ENCODE results near the gene TM7SF2. TPM values are rescaled to one million over a fixed set of nuclear protein-coding genes. Genes with fewer than 3 reads are reported as not detected.

The TM7SF2 gene
- total and polyA plus RNA-seq, 2 of the 8 experiments (the other 6 are each of a cell fraction or from before 2014, with no cell fraction given): 40.1 to 96.0 TPM

DNA sequence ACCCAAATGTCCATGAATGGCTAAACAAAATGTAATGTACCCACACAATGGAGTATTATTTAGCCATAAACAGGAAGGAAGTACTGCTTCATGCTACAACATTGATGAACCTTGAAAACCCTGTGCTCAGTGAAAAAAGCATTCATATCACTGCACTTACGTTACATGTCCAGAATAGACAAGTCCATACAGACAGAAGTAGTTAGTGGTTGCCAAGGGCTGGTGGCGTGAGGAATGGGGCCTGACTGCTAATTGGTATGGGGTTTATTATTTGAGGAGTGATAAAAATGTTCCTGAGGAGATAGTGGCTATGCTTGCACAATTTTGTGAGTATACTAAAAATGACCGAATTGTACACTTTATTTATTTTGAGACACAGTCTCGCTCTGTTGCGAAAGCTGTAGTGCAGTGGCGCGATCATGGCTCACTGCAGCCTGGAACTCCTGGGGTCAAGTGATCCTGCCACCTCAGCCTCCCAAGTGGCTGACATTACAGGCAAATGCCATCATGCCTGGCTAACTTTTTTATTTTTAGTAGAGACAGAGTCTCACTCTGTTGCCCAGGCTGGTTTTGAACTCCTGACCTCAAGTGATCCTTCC, 30.3 kb downstream of the TM7SF2 start:
- POLR2A ChIA-PET (ENCODE audit: partially characterized antibody): no interaction called here
- H3K4ac ChIP-seq (replicated peaks; ENCODE audit: insufficient read length, low read depth, low read length): no peak overlapping the region
- no peak for FAIRE-seq

More for the DNA sequence above, 30.3 kb downstream of the TM7SF2 start:
- H4K20me1 ChIP-seq (replicated peaks in 1 of 2; ENCODE audit: control insufficient read depth in 1 of 2, insufficient read depth in 2 of 2, low read length in 2 of 2): no peaks in the 10 kb centered on the region
- H2BK12ac ChIP-seq (ENCODE audit: low read depth, low read length): no peak overlapping the region
- H3K79me2 ChIP-seq (ENCODE audit: control insufficient read depth in 1 of 2, insufficient read depth in 2 of 2, low read length in 2 of 2): no peaks in the 10 kb centered on the region
- no peaks in the 10 kb centered on the region for H3K36me3 ChIP-seq (ENCODE audit: control insufficient read depth in 2 of 4, insufficient read depth in 4 of 4, low read length in 3 of 4)
- no peak overlapping the region for H4K91ac ChIP-seq (replicated peaks; ENCODE audit: insufficient read length, low read length)
- DNase-seq (ENCODE audit: low read depth in 1 of 2, low spot score in 2 of 2): no peak
- H3K56ac ChIP-seq (replicated peaks; ENCODE audit: insufficient read length, low read depth, low read length): no peak overlapping the region
- no peak overlapping the region for H2BK5ac ChIP-seq (ENCODE audit: low read depth, low read length)
- WGBS, 2 experiments (ENCODE audit: extremely low coverage in 1 of 2, insufficient coverage in 1 of 2, insufficient read length in 1 of 2, insufficient replicate concordance in 2 of 2, low coverage in 1 of 2, low lambda C conversion rate in 2 of 2, missing lambda C conversion rate in 1 of 2): 81% methylated on average over 7 of the region's 7 CpGs; no CpG with 5 or more reads in 1 of the 2 experiments
- H3K4me1 ChIP-seq (replicated peaks in 1 of 4; ENCODE audit: control insufficient read depth in 3 of 4, insufficient read depth in 4 of 4, low read length in 3 of 4): no peaks in the 10 kb centered on the region
- H3K4me2 ChIP-seq (ENCODE audit: insufficient read depth in 1 of 2, low read depth in 2 of 2, low read length in 2 of 2): no peak overlapping the region
- H2AK5ac ChIP-seq (ENCODE audit: low read depth, low read length): no peak overlapping the region
- H3K18ac ChIP-seq (ENCODE audit: extremely low read depth, low read length): no peak overlapping the region
- H2AFZ ChIP-seq (ENCODE audit: low read length): 0 out of 2 replicates have a peak overlapping the region, but pooled peaks have one; percentile 62
- no peak overlapping the region for H2BK120ac ChIP-seq (replicated peaks; ENCODE audit: low read depth, low read length)
- CTCF ChIA-PET (ENCODE audit: partially characterized antibody): interaction anchor here (0.6 kb wide), 1 partner anchor 446 kb away, joined by 3 read pairs; no protein-coding TSS in a partner anchor
- no peak overlapping the region for H2BK15ac ChIP-seq (ENCODE audit: low read length)
- no peaks in the 10 kb centered on the region for H3K79me1 ChIP-seq (ENCODE audit: low read depth, low read length)
- H3K4me3 ChIP-seq (ENCODE audit: extremely low read depth in 1 of 4, insufficient read depth in 2 of 4, low read depth in 3 of 4, low read length in 4 of 4): no peak overlapping the region
- H3K27ac ChIP-seq (ENCODE audit: low read depth, low read length): no peak overlapping the region
- no peak overlapping the region for H3K9ac ChIP-seq (replicated peaks in 1 of 4; ENCODE audit: extremely low read depth in 1 of 4, low read depth in 3 of 4, low read length in 3 of 4)
- H3K23ac ChIP-seq (ENCODE audit: insufficient read length): no peak overlapping the region
- H4K5ac ChIP-seq (ENCODE audit: insufficient read length, low read depth, low read length): no peak overlapping the region
- H3K14ac ChIP-seq (ENCODE audit: insufficient read length): no peak overlapping the region
- H2BK20ac ChIP-seq (ENCODE audit: low read length): no peak overlapping the region
- peaks cover 0 to 3% of the 10 kb centered on the region in 2 experiments; a peak in 1 of 4 replicates for H3K9me3 ChIP-seq (ENCODE audit: insufficient read depth in 2 of 2, low read depth in 1 of 2, low read length in 1 of 2)
- H4K8ac ChIP-seq (ENCODE audit: extremely low read depth, insufficient read depth, low read length): no peak overlapping the region
- TF ChIP-seq CREB1 (IDR thresholded peaks at IDR 0.05) (no peak), JUND (IDR thresholded peaks at IDR 0.05; ENCODE audit: low read length) (no peak), TAF1 (IDR thresholded peaks at IDR 0.05; ENCODE audit: low read depth, low read length) (no peak), SIRT6 (IDR thresholded peaks at IDR 0.05; ENCODE audit: low read length) (no peak), SP4 (IDR thresholded peaks at IDR 0.05; ENCODE audit: low read length) (no peak), PHF8 (conservative IDR thresholded peaks at IDR 0.05; ENCODE audit: low read depth, low read length) (no peak), RBBP5 (IDR thresholded peaks at IDR 0.05; ENCODE audit: borderline replicate concordance, low read depth, low read length) (no peak)
- no peaks in the 10 kb centered on the region for H3K27me3 ChIP-seq (replicated peaks in 1 of 4; ENCODE audit: control insufficient read depth in 3 of 4, extremely low read depth in 1 of 4, insufficient read depth in 3 of 4, low read length in 3 of 4)
- no peaks in the 10 kb centered on the region for H3K23me2 ChIP-seq (ENCODE audit: low read depth, low read length)
